ENCODE data around the gene MAP4. TPM values are rescaled to one million over a fixed set of nuclear protein-coding genes. Genes with fewer than 3 reads are reported as not detected.
"Not testable (repeated sequence)": the region's sequence is repeated elsewhere in the genome, so short reads cannot be mapped to it uniquely, and the experiment has no call there.

The MAP4 gene
- total RNA-seq, 6 donors from 2014 or later: 106 to 199 (median 148) TPM

GRCh38 chr3:47890126-47890827, 125.9 kb downstream of the MAP4 start:
- no peak overlapping the region for H3K4me3 ChIP-seq
- H3K4me1 ChIP-seq: peaks cover 0 to 14% (median 2%) of the 10 kb centered on the region in 4 donors
- H3K27me3 ChIP-seq: no peaks in the 10 kb centered on the region
- H3K9me3 ChIP-seq: no peaks in the 10 kb centered on the region
- WGBS, 2 donors: 66 to 74% methylated on average over 3 of the region's 3 CpGs
- ATAC-seq (ENCODE audit: low FRiP score in 2 of 2) (peak in 1 of 2 donors; percentile 37), DNase-seq (no peak)
- no peak for TF ChIP-seq EP300 (IDR thresholded peaks at IDR 0.05)
- no peak for TF ChIP-seq POLR2AphosphoS5 (IDR thresholded peaks at IDR 0.05)
- TF ChIP-seq POLR2A (IDR thresholded peaks at IDR 0.05): no peak
- TF ChIP-seq CTCF (IDR thresholded peaks at IDR 0.05): no peak
- H3K27ac ChIP-seq: peak overlapping the region in 3 of 4 donors; percentile 19 to 35 (median 33)
- peaks cover 0 to 45% (median 18%) of the 10 kb centered on the region in 4 donors for H3K36me3 ChIP-seq

- 88 to 94% methylated on average over 4 of the region's 4 CpGs for WGBS, 2 donors
- H3K27ac ChIP-seq: no peak overlapping the region
- peaks cover 0 to 46% (median 19%) of the 10 kb centered on the region in 4 donors for H3K36me3 ChIP-seq
- H3K9me3 ChIP-seq: no peaks in the 10 kb centered on the region
- H3K27me3 ChIP-seq: no peaks in the 10 kb centered on the region
- TF ChIP-seq CTCF (IDR thresholded peaks at IDR 0.05): no peak
- no peak for TF ChIP-seq POLR2A (IDR thresholded peaks at IDR 0.05)
- TF ChIP-seq EP300 (IDR thresholded peaks at IDR 0.05): no peak
- TF ChIP-seq POLR2AphosphoS5 (IDR thresholded peaks at IDR 0.05): no peak
- DNase-seq: no peak
- no peak for ATAC-seq (ENCODE audit: low FRiP score in 2 of 2)
- H3K4me3 ChIP-seq: no peak overlapping the region
- H3K4me1 ChIP-seq: peaks cover 0 to 14% (median 2%) of the 10 kb centered on the region in 4 donors
Observed at GRCh38 chr3:47888986-47889757, 127.0 kb downstream of the MAP4 start.

- 95 to 97% methylated on average over 9 of the region's 9 CpGs for WGBS, 2 donors
Observed at GRCh38 chr3:47887991-47888390, 128.2 kb downstream of the MAP4 start.

GRCh38 chr3:47885168-47885567, 131.0 kb downstream of the MAP4 start:
- no peak overlapping the region for H3K27ac ChIP-seq
- H3K27me3 ChIP-seq: no peaks in the 10 kb centered on the region
- no peak overlapping the region for H3K4me3 ChIP-seq
- TF ChIP-seq CTCF (IDR thresholded peaks at IDR 0.05) (no peak), EP300 (IDR thresholded peaks at IDR 0.05) (no peak)
- H3K36me3 ChIP-seq: peaks cover 0 to 21% (median 4%) of the 10 kb centered on the region in 4 donors
- no peak for DNase-seq
- peaks cover 0 to 4% (median 0%) of the 10 kb centered on the region in 4 donors for H3K4me1 ChIP-seq
- H3K9me3 ChIP-seq: no peaks in the 10 kb centered on the region
- no peak for ATAC-seq (ENCODE audit: low FRiP score in 2 of 2)
- 89 to 100% methylated on average over 1 of the region's 1 CpG for WGBS, 2 donors

More at GRCh38 chr3:47887991-47888390, 128.2 kb downstream of the MAP4 start:
- peaks cover 0 to 14% (median 2%) of the 10 kb centered on the region in 4 donors for H3K4me1 ChIP-seq
- not testable (repeated sequence) for H3K9me3 ChIP-seq; DNase-seq; H3K27ac ChIP-seq; H3K27me3 ChIP-seq; H3K4me3 ChIP-seq; ATAC-seq (ENCODE audit: low FRiP score in 2 of 2)
- H3K36me3 ChIP-seq: peaks cover 0 to 41% (median 19%) of the 10 kb centered on the region in 4 donors

GRCh38 chr3:47884603-47885002, 131.6 kb downstream of the MAP4 start:
- Histone ChIP-seq H3K27me3 (no peaks in the 10 kb centered on the region), H3K4me1 (no peaks in the 10 kb centered on the region), H3K9me3 (no peaks in the 10 kb centered on the region), H3K27ac (no peak overlapping the region), H3K4me3 (no peak overlapping the region), H3K36me3 (peaks cover 0 to 21% (median 4%) of the 10 kb centered on the region in 4 donors)
- ATAC-seq (ENCODE audit: low FRiP score in 2 of 2): no peak
- no peak for TF ChIP-seq CTCF (IDR thresholded peaks at IDR 0.05)
- no peak for TF ChIP-seq POLR2AphosphoS5 (IDR thresholded peaks at IDR 0.05)
- TF ChIP-seq EP300 (IDR thresholded peaks at IDR 0.05): no peak
- no peak for DNase-seq
- WGBS, 2 donors: 77 to 80% methylated on average over 3 of the region's 3 CpGs
